ENCODE data around the gene CYGB.
"Not testable (repeated sequence)": the region's sequence is repeated elsewhere in the genome, so short reads cannot be mapped to it uniquely, and the experiment has no call there.

The CYGB gene

GRCh38 chr17:76535788-76536510 is 1.6 kb downstream of the CYGB start:
- DNase-seq = no peak

- no peak for DNase-seq
These were observed 2.4 kb downstream of the CYGB start for GRCh38 chr17:76534831-76535732.

GRCh38 chr17:76533640-76534359 is 3.7 kb downstream of the CYGB start:
- DNase-seq = not testable (repeated sequence)

GRCh38 chr17:76532072-76532651 is 5.3 kb downstream of the CYGB start:
- no peak for DNase-seq

GRCh38 chr17:76531486-76532038 is 5.9 kb downstream of the CYGB start:
- no peak for DNase-seq

GRCh38 chr17:76530811-76531485 is 6.6 kb downstream of the CYGB start:
- DNase-seq = no peak

- no peak for DNase-seq
These were observed 7.3 kb downstream of the CYGB start for GRCh38 chr17:76530095-76530723.

GRCh38 chr17:76529224-76530094 is 8.1 kb downstream of the CYGB start:
- no peak for DNase-seq

GRCh38 chr17:76528528-76529223 is 8.8 kb downstream of the CYGB start:
- DNase-seq = no peak

- no peak for DNase-seq
These were observed 9.4 kb downstream of the CYGB start for GRCh38 chr17:76528156-76528527.

- DNase-seq = no peak
These were observed 9.9 kb downstream of the CYGB start for GRCh38 chr17:76527430-76528111.

- not testable (repeated sequence) for DNase-seq
These were observed 10.5 kb downstream of the CYGB start for GRCh38 chr17:76527016-76527415.

GRCh38 chr17:76525513-76525833 is 12.0 kb downstream of the CYGB start:
- DNase-seq = not testable (repeated sequence)

GRCh38 chr17:76524598-76525512 is 12.7 kb downstream of the CYGB start:
- no peak for DNase-seq

GRCh38 chr17:76523084-76524037 is 14.1 kb downstream of the CYGB start:
- peak; percentile 26 for DNase-seq

- not testable (repeated sequence) for DNase-seq
These were observed 15.8 kb downstream of the CYGB start for GRCh38 chr17:76521683-76522082.

- no peak for DNase-seq
These were observed 16.2 kb downstream of the CYGB start for GRCh38 chr17:76521262-76521661.
